Body of pancreas (tissue), 4 donors: ENCODE results near the gene FKBP1C.

Source experiments
- CTCF ChIP-seq, 7 experiments: fragments of 450-650 bp in 4 of 7; fragments of 200-600 bp in 3 of 7; sonication (generic) in 3 of 7; IDR thresholded peaks; one replicate each; pipeline ENCODE4 v1.5.1; 2016 to 2019; ENCODE audit warnings: antibody characterized with exemption in 7 of 7
- POLR2A ChIP-seq, 3 donors: fragments of 450-650 bp; IDR thresholded peaks; one replicate each; pipeline ENCODE4 v1.6.1; 2016; ENCODE audit warnings: antibody characterized with exemption in 3 of 3, mild to moderate bottlenecking in 2 of 3

GRCh38 chr6:63224179-63224578 lies 12.9 kb downstream of the FKBP1C start:
- TF ChIP-seq CTCF (IDR thresholded peaks at IDR 0.05) (no peak), POLR2A (IDR thresholded peaks at IDR 0.05) (no peak)
